ENCODE measurements around the gene SLC16A3. TPM values are rescaled to one million over a fixed set of nuclear protein-coding genes. Genes with fewer than 3 reads are reported as not detected.
A peak's percentile ranks its signal among the peaks of the same experiment; 100 is the strongest.

SLC16A3 gene
- total RNA-seq, 4 donors from 2014 or later: 42.1 to 75.5 (median 44.2) TPM

DNA sequence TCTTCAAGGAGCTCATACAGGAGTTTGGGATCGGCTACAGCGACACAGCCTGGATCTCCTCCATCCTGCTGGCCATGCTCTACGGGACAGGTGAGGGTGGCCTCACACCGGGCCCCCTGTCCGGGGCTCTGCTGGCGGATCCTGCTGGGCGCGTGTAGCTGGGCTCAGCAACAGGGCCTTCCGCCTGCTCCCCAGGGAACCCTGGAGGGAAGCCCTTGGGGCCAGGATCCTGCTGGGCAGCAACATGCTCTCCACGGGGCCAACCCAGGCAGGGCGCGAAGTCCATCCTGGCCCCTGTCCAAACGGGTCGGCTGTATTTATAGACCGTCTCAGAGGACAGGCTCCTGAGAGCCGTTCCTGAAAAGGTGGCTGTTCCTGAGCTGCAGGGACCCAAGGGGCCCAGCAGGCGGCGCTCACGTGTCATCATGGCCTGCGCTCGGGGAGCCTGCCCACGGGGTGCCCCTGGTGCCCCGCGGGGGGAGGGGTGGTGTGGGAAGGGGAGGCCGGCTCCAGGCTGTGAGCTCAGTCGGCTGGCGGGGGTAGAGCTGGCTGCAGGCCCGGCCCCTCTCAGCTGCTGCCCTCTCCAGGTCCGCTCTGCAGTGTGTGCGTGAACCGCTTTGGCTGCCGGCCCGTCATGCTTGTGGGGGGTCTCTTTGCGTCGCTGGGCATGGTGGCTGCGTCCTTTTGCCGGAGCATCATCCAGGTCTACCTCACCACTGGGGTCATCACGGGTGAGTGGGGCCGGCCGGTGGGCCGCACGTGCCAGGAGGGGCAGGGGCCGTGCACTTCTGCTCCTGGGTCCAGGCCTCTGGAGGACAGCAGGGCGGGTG, 7.5 kb downstream of the SLC16A3 start:
- Histone ChIP-seq H3K27ac (peak overlapping the region; percentile 70 to 88 (median 77)), H3K4me3 (replicated peaks in 1 of 3) (no peak overlapping the region), H3K9me3 (no peaks in the 10 kb centered on the region), H3K27me3 (no peaks in the 10 kb centered on the region), H3K4me1 (peaks cover 95 to 100% of the 10 kb centered on the region in 2 donors), H3K36me3 (peaks cover 0 to 5% of the 10 kb centered on the region in 2 donors)
- intact Hi-C loops (cut with DNase I): loop anchor here (5.0 kb wide), 1 partner anchor 86 kb away; no protein-coding TSS in a partner anchor
- TF ChIP-seq POLR2A (IDR thresholded peaks at IDR 0.05) (no peak), CTCF (IDR thresholded peaks at IDR 0.05) (peak; percentile 89 to 97 (median 94))
- WGBS, 2 donors: 16 to 17% methylated on average over 13 to 25 of the region's 44 CpGs
- peak; percentile 93 to 96 for DNase-seq

DNA sequence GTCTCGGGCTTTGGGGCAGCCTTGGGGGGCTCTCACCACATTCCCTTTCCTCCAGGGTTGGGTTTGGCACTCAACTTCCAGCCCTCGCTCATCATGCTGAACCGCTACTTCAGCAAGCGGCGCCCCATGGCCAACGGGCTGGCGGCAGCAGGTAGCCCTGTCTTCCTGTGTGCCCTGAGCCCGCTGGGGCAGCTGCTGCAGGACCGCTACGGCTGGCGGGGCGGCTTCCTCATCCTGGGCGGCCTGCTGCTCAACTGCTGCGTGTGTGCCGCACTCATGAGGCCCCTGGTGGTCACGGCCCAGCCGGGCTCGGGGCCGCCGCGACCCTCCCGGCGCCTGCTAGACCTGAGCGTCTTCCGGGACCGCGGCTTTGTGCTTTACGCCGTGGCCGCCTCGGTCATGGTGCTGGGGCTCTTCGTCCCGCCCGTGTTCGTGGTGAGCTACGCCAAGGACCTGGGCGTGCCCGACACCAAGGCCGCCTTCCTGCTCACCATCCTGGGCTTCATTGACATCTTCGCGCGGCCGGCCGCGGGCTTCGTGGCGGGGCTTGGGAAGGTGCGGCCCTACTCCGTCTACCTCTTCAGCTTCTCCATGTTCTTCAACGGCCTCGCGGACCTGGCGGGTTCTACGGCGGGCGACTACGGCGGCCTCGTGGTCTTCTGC, 8.4 kb downstream of the SLC16A3 start:
- H3K27me3 ChIP-seq: no peaks in the 10 kb centered on the region
- intact Hi-C loops (cut with DNase I): loop anchor here (5.0 kb wide), 1 partner anchor 85 kb away; no protein-coding TSS in a partner anchor
- H3K4me1 ChIP-seq: peaks cover 94 to 100% of the 10 kb centered on the region in 2 donors
- H3K9me3 ChIP-seq: no peaks in the 10 kb centered on the region
- peaks cover 0 to 5% of the 10 kb centered on the region in 2 donors for H3K36me3 ChIP-seq
- 95 to 96% methylated on average over 37 to 47 of the region's 59 CpGs for WGBS, 2 donors
- H3K4me3 ChIP-seq (replicated peaks in 1 of 3): no peak overlapping the region
- TF ChIP-seq CTCF (IDR thresholded peaks at IDR 0.05) (no peak), POLR2A (IDR thresholded peaks at IDR 0.05) (no peak)
- peak overlapping the region; percentile 70 to 88 (median 77) for H3K27ac ChIP-seq
- DNase-seq: peak; percentile 81 to 82

DNA sequence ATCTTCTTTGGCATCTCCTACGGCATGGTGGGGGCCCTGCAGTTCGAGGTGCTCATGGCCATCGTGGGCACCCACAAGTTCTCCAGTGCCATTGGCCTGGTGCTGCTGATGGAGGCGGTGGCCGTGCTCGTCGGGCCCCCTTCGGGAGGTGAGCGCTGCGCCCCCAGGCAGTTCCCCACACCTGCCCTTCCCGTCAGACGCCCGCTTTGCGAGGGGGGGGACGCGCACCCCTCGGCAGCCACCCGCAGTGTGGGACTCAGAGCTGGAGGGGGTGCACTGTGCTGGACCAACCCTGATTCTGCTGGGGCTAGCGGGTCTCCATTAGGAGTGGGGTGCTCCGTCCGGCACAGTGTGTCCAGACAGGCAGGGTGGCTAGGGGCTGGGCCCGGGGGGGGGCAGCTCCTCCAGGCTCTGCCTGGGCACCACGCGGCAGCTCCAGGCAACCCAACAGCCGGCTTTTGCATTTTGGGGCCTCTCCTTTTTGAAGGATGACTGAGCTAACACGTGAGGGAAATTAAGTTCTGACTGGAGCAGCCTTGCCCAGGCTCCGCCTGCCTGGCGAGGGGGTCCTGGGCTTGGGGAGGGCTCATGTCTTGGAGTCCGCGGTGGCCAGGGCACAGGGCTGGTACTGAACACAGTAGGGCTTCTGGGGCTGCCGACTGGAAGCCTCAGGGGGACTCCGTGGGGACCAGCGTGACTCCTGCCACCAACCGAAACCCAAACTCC, 9.1 kb downstream of the SLC16A3 start:
- no peak for TF ChIP-seq CTCF (IDR thresholded peaks at IDR 0.05)
- DNase-seq: no peak
- H3K9me3 ChIP-seq: no peaks in the 10 kb centered on the region
- 71 to 77% methylated on average over 7 to 25 of the region's 34 CpGs for WGBS, 2 donors
- peak overlapping the region in 1 of 3 donors; percentile 3 for H3K4me3 ChIP-seq (replicated peaks in 1 of 3)
- H3K4me1 ChIP-seq: peaks cover 94 to 100% of the 10 kb centered on the region in 2 donors
- intact Hi-C loops (cut with DNase I): loop anchor here (5.0 kb wide), 1 partner anchor 84 kb away; no protein-coding TSS in a partner anchor
- peaks cover 3 to 5% of the 10 kb centered on the region in 2 donors for H3K36me3 ChIP-seq
- no peaks in the 10 kb centered on the region for H3K27me3 ChIP-seq
- peak overlapping the region; percentile 77 to 87 (median 77) for H3K27ac ChIP-seq

- Histone ChIP-seq H3K9me3 (no peaks in the 10 kb centered on the region), H3K4me3 (replicated peaks in 1 of 3) (peak overlapping the region in 1 of 3 donors; percentile 3), H3K27me3 (no peaks in the 10 kb centered on the region), H3K4me1 (peaks cover 92 to 98% of the 10 kb centered on the region in 2 donors), H3K27ac (peak overlapping the region; percentile 77 to 87 (median 77)), H3K36me3 (peaks cover 9 to 11% of the 10 kb centered on the region in 2 donors)
- TF ChIP-seq POLR2A (IDR thresholded peaks at IDR 0.05): peak in 1 of 2 donors; percentile 79
- TF ChIP-seq CTCF (IDR thresholded peaks at IDR 0.05): no peak
- DNase-seq: peak; percentile 96 to 97
- 32 to 33% methylated on average over 24 to 27 of the region's 33 CpGs for WGBS, 2 donors
- intact Hi-C loops (cut with DNase I): loop anchor here (5.0 kb wide), 1 partner anchor 84 kb away; no protein-coding TSS in a partner anchor
Observed at GRCh38 chr17:82238472-82239201, 9.8 kb downstream of the SLC16A3 start.
